HepG2 (cell line): ENCODE measurements around the gene C4B. TPM values are rescaled to one million over a fixed set of nuclear protein-coding genes. Genes with fewer than 3 reads are reported as not detected.
A peak's percentile ranks its signal among the peaks of the same experiment; 100 is the strongest.

Experiments
- ARHGAP35 ChIP-seq: sonication (generic); formaldehyde crosslinking; IDR thresholded peaks from 2 replicates; pipeline ENCODE4 v1.9.0; 2022; ENCODE audit warnings: mild to moderate bottlenecking, inconsistent platforms, moderate library complexity, missing genetic modification reagents, borderline replicate concordance
- DNMT1 ChIP-seq: sonication (generic); formaldehyde crosslinking; IDR thresholded peaks from 2 replicates; pipeline ENCODE4 v1.5.1; 2020; ENCODE audit warnings: mild to moderate bottlenecking, missing genetic modification reagents
- HNF4G ChIP-seq, 2 experiments: sonication (generic) in 1 of 2; formaldehyde crosslinking in 1 of 2; IDR thresholded peaks; 2 replicates each; pipeline versions ENCODE4 v1.4.0 to v1.6.1; 2011 to 2020; ENCODE audit warnings: borderline replicate concordance in 2 of 2, low read depth in 2 of 2, mild to moderate bottlenecking in 2 of 2, low read length in 1 of 2, missing genetic modification reagents in 1 of 2, moderate library complexity in 1 of 2
- MEIS2 ChIP-seq: sonication (generic); formaldehyde crosslinking; IDR thresholded peaks from 2 replicates; pipeline ENCODE4 v1.9.0; 2021; ENCODE audit warnings: mild to moderate bottlenecking, missing genetic modification reagents
- TEAD3 ChIP-seq: optimal IDR thresholded peaks from 2 replicates; pipeline ENCODE3; 2016; ENCODE audit warnings: borderline replicate concordance
- XRCC5 ChIP-seq: fragments of 200-400 bp; formaldehyde crosslinking; optimal IDR thresholded peaks from 2 replicates; pipeline ENCODE3; 2017; ENCODE audit warnings: mild to moderate bottlenecking, low read length
- ZNF160 ChIP-seq: sonication (generic); formaldehyde crosslinking; IDR thresholded peaks from 2 replicates; pipeline ENCODE4 v1.8.0; 2022; ENCODE audit warnings: mild to moderate bottlenecking, inconsistent platforms, missing genetic modification reagents
- ZNF441 ChIP-seq: sonication (generic); formaldehyde crosslinking; IDR thresholded peaks from 2 replicates; pipeline ENCODE4 v1.7.0; 2021; ENCODE audit warnings: missing genetic modification reagents, borderline replicate concordance
- ZNF777 ChIP-seq: sonication (generic); formaldehyde crosslinking; IDR thresholded peaks from 2 replicates; pipeline ENCODE4 v1.4.0; 2020; ENCODE audit warnings: missing genetic modification reagents
- ZNF879 ChIP-seq: sonication (generic); formaldehyde crosslinking; IDR thresholded peaks from 2 replicates; pipeline ENCODE4 v1.8.1; 2023; ENCODE audit warnings: missing genetic modification reagents
- polyA plus RNA-seq, 8 experiments: library from polyadenylated mRNA; depleted of rRNA in 3 of 8; stranded (reverse) in 7 of 8; unstranded in 1 of 8; fragments of >200 nt; fragmentation: Illumina TruSeq in 4 of 8; extraction: Trizol in 4 of 8; gene quantifications; 2 replicates each; pipeline versions ENCODE4 v1.2.1 to v1.2.3, GENCODE V29; 2011 to 2016; ENCODE audit warnings: low read depth in 4 of 8, missing spikeins in 1 of 8, mixed read lengths in 1 of 8; ENCODE audit not compliant: insufficient read depth in 1 of 8
- total RNA-seq, 5 experiments: library from RNA; depleted of rRNA; stranded (reverse); fragments of >200 nt; fragmentation: Illumina TruSeq; extraction: Trizol; gene quantifications; 2 replicates each; pipeline ENCODE4 v1.2.3, GENCODE V29; 2016; ENCODE audit warnings: low read depth in 1 of 5
- TF ChIP-seq, protein P1 (sequence below): IDR thresholded peaks from 2 replicates; pipeline ENCODE4 v1.6.1; 2016; ENCODE audit warnings: missing compliant biosample characterization, missing genetic modification reagents, borderline replicate concordance
- TF ChIP-seq, protein P2 (sequence below): sonication (generic); formaldehyde crosslinking; IDR thresholded peaks from 2 replicates; pipeline ENCODE4 v1.9.0; 2021; ENCODE audit warnings: mild to moderate bottlenecking, missing genetic modification reagents
- TF ChIP-seq, protein P3 (sequence below): sonication (generic); formaldehyde crosslinking; IDR thresholded peaks from 2 replicates; pipeline ENCODE4 v1.4.0; 2020; ENCODE audit warnings: missing genetic modification reagents

Gene C4B
- total and polyA plus RNA-seq, 2 of the 13 experiments (the other 11 are each of a cell fraction or from before 2014, with no cell fraction given), result 167 to 538 TPM

DNA sequence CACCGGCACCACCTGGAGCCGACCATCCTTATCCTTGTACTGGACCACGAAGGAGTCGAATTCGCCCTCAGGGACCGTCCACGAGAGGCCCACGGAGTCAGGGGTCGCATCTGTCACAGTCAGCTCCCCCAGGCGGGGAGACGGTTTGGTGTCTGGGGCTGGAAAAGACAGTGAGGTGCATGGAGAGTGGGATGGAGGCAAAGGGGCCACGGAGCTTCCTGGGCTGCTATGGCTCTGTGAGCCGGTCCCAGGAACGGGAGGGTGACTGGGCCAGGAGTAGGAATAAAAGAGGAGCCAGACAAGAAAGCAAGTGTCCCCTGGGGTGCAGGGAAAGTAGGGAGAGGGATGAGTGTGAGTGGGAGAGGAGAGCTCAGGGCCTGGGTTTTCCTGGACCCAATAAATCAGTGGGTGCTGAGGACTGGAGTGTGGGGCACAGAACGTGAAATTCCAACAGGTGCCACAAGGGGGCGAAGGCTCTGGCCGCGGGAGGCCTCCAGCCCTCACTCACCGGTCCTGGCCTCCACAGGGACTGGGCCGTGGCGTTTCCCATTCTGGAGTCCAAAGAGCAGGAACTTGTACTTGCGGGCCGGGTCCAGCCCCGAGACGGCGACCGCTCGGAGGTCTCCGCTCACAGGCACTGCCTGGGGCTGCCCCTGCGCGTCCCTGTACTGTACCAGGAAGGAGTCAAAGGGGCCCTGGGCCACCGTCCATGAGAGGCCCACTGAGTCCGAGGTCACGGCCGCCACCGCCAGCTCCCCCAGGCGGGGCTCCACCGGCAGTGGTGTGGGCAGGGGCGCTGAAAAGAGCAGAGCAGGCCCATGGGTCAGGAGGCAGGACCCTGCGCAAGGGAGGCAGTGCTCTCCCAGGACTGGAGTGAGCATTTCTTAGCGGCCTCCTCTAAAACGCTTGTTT lies 33.5 kb downstream of the C4B start (continued):
- TF ChIP-seq, protein P1, sequence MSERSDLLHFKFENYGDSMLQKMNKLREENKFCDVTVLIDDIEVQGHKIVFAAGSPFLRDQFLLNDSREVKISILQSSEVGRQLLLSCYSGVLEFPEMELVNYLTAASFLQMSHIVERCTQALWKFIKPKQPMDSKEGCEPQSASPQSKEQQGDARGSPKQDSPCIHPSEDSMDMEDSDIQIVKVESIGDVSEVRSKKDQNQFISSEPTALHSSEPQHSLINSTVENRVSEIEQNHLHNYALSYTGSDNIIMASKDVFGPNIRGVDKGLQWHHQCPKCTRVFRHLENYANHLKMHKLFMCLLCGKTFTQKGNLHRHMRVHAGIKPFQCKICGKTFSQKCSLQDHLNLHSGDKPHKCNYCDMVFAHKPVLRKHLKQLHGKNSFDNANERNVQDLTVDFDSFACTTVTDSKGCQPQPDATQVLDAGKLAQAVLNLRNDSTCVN, result peak; percentile 77
- TF ChIP-seq ZNF160 (CRISPR knock-in tag) (0 out of 2 replicates have a peak, but pooled peaks have one; percentile 53), HNF4G (IDR thresholded peaks at IDR 0.05; ENCODE audit: borderline replicate concordance, low read depth, low read length) (peak; percentile 92), HNF4G (CRISPR knock-in tag; IDR thresholded peaks at IDR 0.05; ENCODE audit: borderline replicate concordance, low read depth) (peak; percentile 94), TEAD3 (CRISPR knock-in tag) (peak; percentile 94), MEIS2 (CRISPR knock-in tag) (peak; percentile 79; the same call in 1 of the 2 replicates), ZNF777 (CRISPR knock-in tag) (peak; percentile 90), XRCC5 (peak; percentile 97), ZNF879 (CRISPR knock-in tag) (0 out of 2 replicates have a peak, but pooled peaks have one; percentile 27), ZNF441 (CRISPR knock-in tag) (0 out of 2 replicates have a peak, but pooled peaks have one; percentile 31), DNMT1 (CRISPR knock-in tag) (0 out of 2 replicates have a peak, but pooled peaks have one; percentile 59), ARHGAP35 (CRISPR knock-in tag) (peak; percentile 59; the same call in 1 of the 2 replicates)
- TF ChIP-seq, protein P2, sequence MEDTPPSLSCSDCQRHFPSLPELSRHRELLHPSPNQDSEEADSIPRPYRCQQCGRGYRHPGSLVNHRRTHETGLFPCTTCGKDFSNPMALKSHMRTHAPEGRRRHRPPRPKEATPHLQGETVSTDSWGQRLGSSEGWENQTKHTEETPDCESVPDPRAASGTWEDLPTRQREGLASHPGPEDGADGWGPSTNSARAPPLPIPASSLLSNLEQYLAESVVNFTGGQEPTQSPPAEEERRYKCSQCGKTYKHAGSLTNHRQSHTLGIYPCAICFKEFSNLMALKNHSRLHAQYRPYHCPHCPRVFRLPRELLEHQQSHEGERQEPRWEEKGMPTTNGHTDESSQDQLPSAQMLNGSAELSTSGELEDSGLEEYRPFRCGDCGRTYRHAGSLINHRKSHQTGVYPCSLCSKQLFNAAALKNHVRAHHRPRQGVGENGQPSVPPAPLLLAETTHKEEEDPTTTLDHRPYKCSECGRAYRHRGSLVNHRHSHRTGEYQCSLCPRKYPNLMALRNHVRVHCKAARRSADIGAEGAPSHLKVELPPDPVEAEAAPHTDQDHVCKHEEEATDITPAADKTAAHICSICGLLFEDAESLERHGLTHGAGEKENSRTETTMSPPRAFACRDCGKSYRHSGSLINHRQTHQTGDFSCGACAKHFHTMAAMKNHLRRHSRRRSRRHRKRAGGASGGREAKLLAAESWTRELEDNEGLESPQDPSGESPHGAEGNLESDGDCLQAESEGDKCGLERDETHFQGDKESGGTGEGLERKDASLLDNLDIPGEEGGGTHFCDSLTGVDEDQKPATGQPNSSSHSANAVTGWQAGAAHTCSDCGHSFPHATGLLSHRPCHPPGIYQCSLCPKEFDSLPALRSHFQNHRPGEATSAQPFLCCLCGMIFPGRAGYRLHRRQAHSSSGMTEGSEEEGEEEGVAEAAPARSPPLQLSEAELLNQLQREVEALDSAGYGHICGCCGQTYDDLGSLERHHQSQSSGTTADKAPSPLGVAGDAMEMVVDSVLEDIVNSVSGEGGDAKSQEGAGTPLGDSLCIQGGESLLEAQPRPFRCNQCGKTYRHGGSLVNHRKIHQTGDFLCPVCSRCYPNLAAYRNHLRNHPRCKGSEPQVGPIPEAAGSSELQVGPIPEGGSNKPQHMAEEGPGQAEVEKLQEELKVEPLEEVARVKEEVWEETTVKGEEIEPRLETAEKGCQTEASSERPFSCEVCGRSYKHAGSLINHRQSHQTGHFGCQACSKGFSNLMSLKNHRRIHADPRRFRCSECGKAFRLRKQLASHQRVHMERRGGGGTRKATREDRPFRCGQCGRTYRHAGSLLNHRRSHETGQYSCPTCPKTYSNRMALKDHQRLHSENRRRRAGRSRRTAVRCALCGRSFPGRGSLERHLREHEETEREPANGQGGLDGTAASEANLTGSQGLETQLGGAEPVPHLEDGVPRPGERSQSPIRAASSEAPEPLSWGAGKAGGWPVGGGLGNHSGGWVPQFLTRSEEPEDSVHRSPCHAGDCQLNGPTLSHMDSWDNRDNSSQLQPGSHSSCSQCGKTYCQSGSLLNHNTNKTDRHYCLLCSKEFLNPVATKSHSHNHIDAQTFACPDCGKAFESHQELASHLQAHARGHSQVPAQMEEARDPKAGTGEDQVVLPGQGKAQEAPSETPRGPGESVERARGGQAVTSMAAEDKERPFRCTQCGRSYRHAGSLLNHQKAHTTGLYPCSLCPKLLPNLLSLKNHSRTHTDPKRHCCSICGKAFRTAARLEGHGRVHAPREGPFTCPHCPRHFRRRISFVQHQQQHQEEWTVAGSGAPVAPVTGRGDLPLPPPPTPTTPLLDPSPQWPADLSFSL (CRISPR knock-in tag), result no peak
- TF ChIP-seq, protein P3, sequence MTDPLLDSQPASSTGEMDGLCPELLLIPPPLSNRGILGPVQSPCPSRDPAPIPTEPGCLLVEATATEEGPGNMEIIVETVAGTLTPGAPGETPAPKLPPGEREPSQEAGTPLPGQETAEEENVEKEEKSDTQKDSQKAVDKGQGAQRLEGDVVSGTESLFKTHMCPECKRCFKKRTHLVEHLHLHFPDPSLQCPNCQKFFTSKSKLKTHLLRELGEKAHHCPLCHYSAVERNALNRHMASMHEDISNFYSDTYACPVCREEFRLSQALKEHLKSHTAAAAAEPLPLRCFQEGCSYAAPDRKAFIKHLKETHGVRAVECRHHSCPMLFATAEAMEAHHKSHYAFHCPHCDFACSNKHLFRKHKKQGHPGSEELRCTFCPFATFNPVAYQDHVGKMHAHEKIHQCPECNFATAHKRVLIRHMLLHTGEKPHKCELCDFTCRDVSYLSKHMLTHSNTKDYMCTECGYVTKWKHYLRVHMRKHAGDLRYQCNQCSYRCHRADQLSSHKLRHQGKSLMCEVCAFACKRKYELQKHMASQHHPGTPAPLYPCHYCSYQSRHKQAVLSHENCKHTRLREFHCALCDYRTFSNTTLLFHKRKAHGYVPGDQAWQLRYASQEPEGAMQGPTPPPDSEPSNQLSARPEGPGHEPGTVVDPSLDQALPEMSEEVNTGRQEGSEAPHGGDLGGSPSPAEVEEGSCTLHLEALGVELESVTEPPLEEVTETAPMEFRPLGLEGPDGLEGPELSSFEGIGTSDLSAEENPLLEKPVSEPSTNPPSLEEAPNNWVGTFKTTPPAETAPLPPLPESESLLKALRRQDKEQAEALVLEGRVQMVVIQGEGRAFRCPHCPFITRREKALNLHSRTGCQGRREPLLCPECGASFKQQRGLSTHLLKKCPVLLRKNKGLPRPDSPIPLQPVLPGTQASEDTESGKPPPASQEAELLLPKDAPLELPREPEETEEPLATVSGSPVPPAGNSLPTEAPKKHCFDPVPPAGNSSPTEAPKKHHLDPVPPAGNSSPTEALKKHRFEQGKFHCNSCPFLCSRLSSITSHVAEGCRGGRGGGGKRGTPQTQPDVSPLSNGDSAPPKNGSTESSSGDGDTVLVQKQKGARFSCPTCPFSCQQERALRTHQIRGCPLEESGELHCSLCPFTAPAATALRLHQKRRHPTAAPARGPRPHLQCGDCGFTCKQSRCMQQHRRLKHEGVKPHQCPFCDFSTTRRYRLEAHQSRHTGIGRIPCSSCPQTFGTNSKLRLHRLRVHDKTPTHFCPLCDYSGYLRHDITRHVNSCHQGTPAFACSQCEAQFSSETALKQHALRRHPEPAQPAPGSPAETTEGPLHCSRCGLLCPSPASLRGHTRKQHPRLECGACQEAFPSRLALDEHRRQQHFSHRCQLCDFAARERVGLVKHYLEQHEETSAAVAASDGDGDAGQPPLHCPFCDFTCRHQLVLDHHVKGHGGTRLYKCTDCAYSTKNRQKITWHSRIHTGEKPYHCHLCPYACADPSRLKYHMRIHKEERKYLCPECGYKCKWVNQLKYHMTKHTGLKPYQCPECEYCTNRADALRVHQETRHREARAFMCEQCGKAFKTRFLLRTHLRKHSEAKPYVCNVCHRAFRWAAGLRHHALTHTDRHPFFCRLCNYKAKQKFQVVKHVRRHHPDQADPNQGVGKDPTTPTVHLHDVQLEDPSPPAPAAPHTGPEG, result peak; percentile 72; the same call in 1 of the 2 replicates
